HCT116 (cell line): ENCODE results near the gene PDE4C. TPM values are rescaled to one million over a fixed set of nuclear protein-coding genes. Genes with fewer than 3 reads are reported as not detected.

Experiments used
- ATAC-seq: fragments of 200-7000 bp; cut with Tn5 transposase; 2 replicates; pipeline ENCODE4 v1.9.1; 2020; ENCODE audit warnings: mild to moderate bottlenecking, moderate library complexity
- BruUV-seq: library from RNA; stranded (reverse); fragments of 400-500 nt; replicated peaks from 2 replicates; lab custom pipeline; 2021; lab: Mats Ljungman, UMichigan
- CTCF ChIA-PET: fragments of 300-600 bp; sonication (Branson Sonifier 250); formaldehyde crosslinking; loops from one replicate; lab custom pipeline; 2021; ENCODE audit warnings: antibody characterized with exemption; lab: Charles Lee
- POLR2A ChIA-PET: fragments of 300-600, 350-600 bp; sonication (Branson Sonifier 250); formaldehyde crosslinking; loops from one replicate; lab custom pipeline; 2021; ENCODE audit warnings: antibody characterized with exemption; lab: Charles Lee
- RAD21 ChIA-PET, 2 experiments: fragments of 300-600 bp; sonication (Branson Sonifier 250); formaldehyde crosslinking; loops; one replicate each; lab custom pipeline; 2023; ENCODE audit warnings: low total read pairs in 2 of 2; ENCODE audit not compliant: uncharacterized antibody in 2 of 2, unreplicated experiment in 2 of 2, low non-redundant PET in 1 of 2; lab: Charles Lee
- DNase-seq: peaks from one replicate; pipeline ENCODE4 v3.0.0-alpha.2; 2010; ENCODE audit warnings: low read depth, low spot score
- H2AFZ ChIP-seq: fragments of 200-600 bp; shearing (Covaris generic), sonication (generic); 2 replicates; pipeline ENCODE4 v1.6.1; 2017; ENCODE audit warnings: low read depth, mixed run types, mixed read lengths, antibody characterized with exemption, low read length; ENCODE audit not compliant: poor library complexity, severe bottlenecking
- H3K27ac ChIP-seq: 2 replicates; pipeline ENCODE4 v1.5.1; 2012; ENCODE audit warnings: low read depth, low read length
- H3K27me3 ChIP-seq: fragments of 200-600 bp; sonication (generic); 2 replicates; pipeline ENCODE4 v1.6.1; 2016; ENCODE audit warnings: mixed run types, low read length, mixed read lengths; ENCODE audit not compliant: insufficient read depth
- H3K36me3 ChIP-seq, 2 experiments: fragments of 200-500 bp in 1 of 2; fragments of 200-600 bp in 1 of 2; sonication (Bioruptor generic) in 1 of 2; sonication (generic) in 1 of 2; 2 replicates each; pipeline versions ENCODE4 v1.5.1 to v1.6.1; 2014 to 2016; ENCODE audit warnings: low read length in 2 of 2, inconsistent platforms in 1 of 2, mixed read lengths in 1 of 2, mixed run types in 1 of 2; ENCODE audit not compliant: insufficient read depth in 2 of 2, control insufficient read depth in 1 of 2
- H3K4me1 ChIP-seq, 2 experiments: fragments of 200-600 bp in 1 of 2; sonication (generic) in 1 of 2; 2 replicates each; pipeline versions ENCODE4 v1.5.1 to v1.6.1; 2012 to 2017; ENCODE audit warnings: low read length in 2 of 2, inconsistent platforms in 1 of 2, mild to moderate bottlenecking in 1 of 2, mixed read lengths in 1 of 2, mixed run types in 1 of 2, moderate library complexity in 1 of 2; ENCODE audit not compliant: insufficient read depth in 2 of 2, control insufficient read depth in 1 of 2
- H3K4me2 ChIP-seq: fragments of 200-600 bp; sonication (generic); 2 replicates; pipeline ENCODE4 v1.6.1; 2017; ENCODE audit warnings: mixed run types, low read length, mixed read lengths
- H3K4me3 ChIP-seq, 2 experiments: fragments of 200-600 bp in 1 of 2; sonication (generic) in 1 of 2; replicated peaks in 1 of 2; 2 replicates each; pipeline ENCODE4 v1.5.1; 2011 to 2016; ENCODE audit warnings: low read length in 2 of 2, control low read depth in 1 of 2, low read depth in 1 of 2, mild to moderate bottlenecking in 1 of 2, mixed read lengths in 1 of 2, mixed run types in 1 of 2
- H3K79me2 ChIP-seq: fragments of 200-600 bp; sonication (generic); 2 replicates; pipeline ENCODE4 v1.6.1; 2017; ENCODE audit warnings: mild to moderate bottlenecking, mixed run types, low read length, moderate library complexity, mixed read lengths; ENCODE audit not compliant: insufficient read depth
- H3K9ac ChIP-seq: fragments of 200-600 bp; sonication (generic); 2 replicates; pipeline ENCODE4 v1.6.1; 2016; ENCODE audit warnings: low read length, mixed read lengths
- H3K9me2 ChIP-seq: fragments of 200-600 bp; sonication (generic), shearing (Covaris generic); 2 replicates; pipeline ENCODE4 v1.6.1; 2017; ENCODE audit warnings: mixed run types, mild to moderate bottlenecking, moderate library complexity; ENCODE audit not compliant: insufficient read depth
- H3K9me3 ChIP-seq, 2 experiments: fragments of 200-500 bp in 1 of 2; fragments of 200-600 bp in 1 of 2; sonication (Bioruptor generic) in 1 of 2; sonication (generic) in 1 of 2; 2 replicates each; pipeline ENCODE4 v1.6.1; 2014 to 2017; ENCODE audit warnings: low read length in 2 of 2, mixed read lengths in 2 of 2, inconsistent platforms in 1 of 2, low read depth in 1 of 2, mild to moderate bottlenecking in 1 of 2, mixed run types in 1 of 2, moderate library complexity in 1 of 2; ENCODE audit not compliant: control insufficient read depth in 1 of 2, insufficient read depth in 1 of 2
- H4K20me1 ChIP-seq: fragments of 200-600 bp; sonication (generic), shearing (Covaris generic); 2 replicates; pipeline ENCODE4 v1.6.1; 2017; ENCODE audit warnings: mixed run types, mild to moderate bottlenecking, moderate library complexity; ENCODE audit not compliant: insufficient read depth
- CBX3 ChIP-seq: IDR thresholded peaks from 2 replicates; pipeline ENCODE4 v1.6.1; 2012; ENCODE audit warnings: low read depth
- FOSL1 ChIP-seq: IDR thresholded peaks from 2 replicates; pipeline ENCODE4 v1.6.1; 2012; ENCODE audit warnings: low read depth
- JUND ChIP-seq: IDR thresholded peaks from 2 replicates; pipeline ENCODE4 v1.6.1; 2012
- TCF7L2 ChIP-seq: IDR thresholded peaks from 2 replicates; pipeline ENCODE4 v1.7.0; 2011; ENCODE audit warnings: borderline replicate concordance, inconsistent platforms; ENCODE audit not compliant: insufficient read depth, insufficient read length; ENCODE audit errors: extremely low read depth
- YY1 ChIP-seq: IDR thresholded peaks from 2 replicates; pipeline ENCODE4 v1.6.1; 2011; ENCODE audit warnings: low read length, low read depth, moderate library complexity, mild to moderate bottlenecking; ENCODE audit not compliant: insufficient replicate concordance; ENCODE audit errors: extremely low read depth
- ZFX ChIP-seq: fragments of 450-650 bp; IDR thresholded peaks from 2 replicates; pipeline ENCODE4 v1.6.1; 2017
- intact Hi-C: fragments of 100-400 bp; cut with micrococcal nuclease; formaldehyde crosslinking; loops from 2 replicates; pipeline ENCODE4 v1.10.0; 2022
- total RNA-seq: library from RNA; stranded (reverse); gene quantifications from one replicate; pipeline ENCODE4 v1.2.1, GENCODE V29; 2021; ENCODE audit not compliant: unreplicated experiment
- TF ChIP-seq, protein P1 (sequence below), 3 experiments: fragments of 200-600 bp in 1 of 3; sonication (generic) in 1 of 3; IDR thresholded peaks in 2 of 3; conservative IDR thresholded peaks in 1 of 3; 2 replicates each; pipeline ENCODE4 v1.5.1; 2012 to 2017; ENCODE audit warnings: low read depth in 2 of 3, low read length in 2 of 3, antibody characterized with exemption in 1 of 3, borderline replicate concordance in 1 of 3, control low read depth in 1 of 3, mild to moderate bottlenecking in 1 of 3, mixed read lengths in 1 of 3, mixed run types in 1 of 3, moderate library complexity in 1 of 3; ENCODE audit not compliant: insufficient read depth in 1 of 3

Gene PDE4C
- total RNA-seq, 1 experiment from 2014 or later = 1.5 TPM

DNA sequence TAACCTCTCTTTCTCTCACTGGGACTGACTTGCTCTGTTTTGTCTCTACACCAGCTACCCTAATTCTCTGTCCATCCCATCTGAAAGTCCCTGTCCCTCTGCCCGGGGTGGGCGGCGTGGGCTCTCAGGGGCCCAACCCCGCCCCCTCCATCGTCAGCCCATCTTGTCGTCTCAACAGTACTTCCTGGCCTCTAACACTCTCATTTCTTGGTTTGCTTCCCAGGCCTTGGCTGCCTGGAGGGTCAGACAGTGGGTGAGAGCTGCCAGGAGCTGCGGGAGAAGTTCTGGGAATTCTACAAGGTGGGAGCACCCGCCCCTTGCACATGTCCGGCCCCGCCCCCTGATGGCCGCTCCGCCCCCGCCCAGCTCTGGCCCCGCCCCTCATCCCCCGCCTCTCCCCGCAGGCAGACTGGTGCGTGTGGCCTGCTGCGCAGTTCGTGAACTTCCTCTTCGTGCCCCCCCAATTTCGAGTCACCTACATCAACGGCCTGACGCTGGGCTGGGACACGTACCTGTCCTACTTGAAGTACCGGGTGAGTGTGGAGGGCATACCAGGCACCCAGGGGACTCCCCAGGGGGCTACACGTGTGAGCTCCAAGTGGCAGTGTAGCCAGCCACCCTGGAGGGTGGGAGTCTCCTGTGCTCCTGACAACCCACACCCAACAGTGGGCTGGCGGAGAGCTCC, 31.5 kb downstream of the PDE4C start:
- ATAC-seq = peak; percentile 20
- Histone ChIP-seq H3K27ac (peak overlapping the region; percentile 73), H3K9ac (peak overlapping the region; percentile 92), H3K4me2 (peak overlapping the region; percentile 89)
- CTCF ChIA-PET = interaction anchor here (0.6 to 1.4 kb wide), 4 partner anchors 9 to 81 kb away, joined by 3 to 4 read pairs (median 4); partner anchors contain the start of genes IFI30 and RAB3A
- no peak for TF ChIP-seq TCF7L2
- no peak for TF ChIP-seq CBX3
- no peak for TF ChIP-seq ZFX
- no peak for TF ChIP-seq FOSL1
- TF ChIP-seq, protein P1, sequence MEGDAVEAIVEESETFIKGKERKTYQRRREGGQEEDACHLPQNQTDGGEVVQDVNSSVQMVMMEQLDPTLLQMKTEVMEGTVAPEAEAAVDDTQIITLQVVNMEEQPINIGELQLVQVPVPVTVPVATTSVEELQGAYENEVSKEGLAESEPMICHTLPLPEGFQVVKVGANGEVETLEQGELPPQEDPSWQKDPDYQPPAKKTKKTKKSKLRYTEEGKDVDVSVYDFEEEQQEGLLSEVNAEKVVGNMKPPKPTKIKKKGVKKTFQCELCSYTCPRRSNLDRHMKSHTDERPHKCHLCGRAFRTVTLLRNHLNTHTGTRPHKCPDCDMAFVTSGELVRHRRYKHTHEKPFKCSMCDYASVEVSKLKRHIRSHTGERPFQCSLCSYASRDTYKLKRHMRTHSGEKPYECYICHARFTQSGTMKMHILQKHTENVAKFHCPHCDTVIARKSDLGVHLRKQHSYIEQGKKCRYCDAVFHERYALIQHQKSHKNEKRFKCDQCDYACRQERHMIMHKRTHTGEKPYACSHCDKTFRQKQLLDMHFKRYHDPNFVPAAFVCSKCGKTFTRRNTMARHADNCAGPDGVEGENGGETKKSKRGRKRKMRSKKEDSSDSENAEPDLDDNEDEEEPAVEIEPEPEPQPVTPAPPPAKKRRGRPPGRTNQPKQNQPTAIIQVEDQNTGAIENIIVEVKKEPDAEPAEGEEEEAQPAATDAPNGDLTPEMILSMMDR (IDR thresholded peaks at IDR 0.05 in 2 of 3, conservative IDR thresholded peaks at IDR 0.05 in 1 of 3; ENCODE audit: borderline replicate concordance in 1 of 3, insufficient read depth in 1 of 3, low read depth in 2 of 3, low read length in 2 of 3) = no peak
- TF ChIP-seq JUND = no peak
- no peak for TF ChIP-seq YY1
- TF ChIP-seq, all 23 proteins: peak for 0
- peak overlapping the region; percentile 90 to 93 for H3K4me3 ChIP-seq
- no TSS peak for BruUV-seq
- H3K79me2 ChIP-seq = peaks cover 10% of the 10 kb centered on the region; the same call in 1 of the 2 replicates
- DNase-seq = no peak
- no peak overlapping the region for H2AFZ ChIP-seq
- intact Hi-C loops = no loop called here
- no peaks in the 10 kb centered on the region for H3K9me3 ChIP-seq
- RAD21 ChIA-PET = interaction anchor here in 1 of 2 experiments (0.6 kb wide), 1 partner anchor 56 kb away, joined by 3 read pairs; no protein-coding TSS in a partner anchor
- peaks cover 10 to 13% of the 10 kb centered on the region in 2 experiments; a peak in 3 of 4 replicates for H3K36me3 ChIP-seq
- H3K4me1 ChIP-seq = peaks cover 14 to 26% of the 10 kb centered on the region in 2 experiments
- H3K9me2 ChIP-seq = no peaks in the 10 kb centered on the region
- H4K20me1 ChIP-seq = no peaks in the 10 kb centered on the region; the same call in 1 of the 2 replicates
- no peaks in the 10 kb centered on the region for H3K27me3 ChIP-seq
- POLR2A ChIA-PET = interaction anchor here (0.6 to 1.0 kb wide), 3 partner anchors 9 to 98 kb away, joined by 3 to 7 read pairs (median 3); partner anchors contain the start of gene RAB3A
